Measurements from ENCODE around the gene MND1.

DNA sequence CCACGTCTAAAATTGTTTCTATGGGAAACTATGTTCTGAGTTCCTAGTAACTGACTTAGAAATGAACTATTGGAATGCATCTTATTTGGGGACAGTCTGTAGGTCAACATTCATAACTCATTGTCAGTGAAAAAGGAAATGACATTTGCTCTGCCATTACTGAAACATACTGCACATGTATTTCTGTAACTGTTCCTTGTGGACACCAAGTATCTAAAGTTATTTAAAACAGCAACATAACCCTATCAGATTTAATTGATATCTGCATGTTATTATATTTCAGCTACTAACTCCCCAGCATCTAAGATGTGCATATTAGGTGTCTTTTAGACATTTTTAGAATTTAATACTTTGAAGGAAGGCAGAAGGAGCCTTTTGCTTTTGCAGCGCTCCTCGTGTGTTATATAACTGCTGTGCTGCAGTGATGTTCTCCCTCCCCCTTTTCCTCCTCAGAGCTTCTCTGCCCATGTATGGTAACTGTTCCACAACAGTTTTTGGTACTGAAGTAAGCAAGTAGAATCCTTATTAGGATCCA lies 84.5 kb downstream of the MND1 start:
- no peak for TF ChIP-seq CTCF (IDR thresholded peaks at IDR 0.05)
- TF ChIP-seq POLR2A (IDR thresholded peaks at IDR 0.05) = no peak
